ENCODE results near the gene BCAR1.
"Not testable (repeated sequence)": the region's sequence is repeated elsewhere in the genome, so short reads cannot be mapped to it uniquely, and the experiment has no call there.

BCAR1 gene

DNA sequence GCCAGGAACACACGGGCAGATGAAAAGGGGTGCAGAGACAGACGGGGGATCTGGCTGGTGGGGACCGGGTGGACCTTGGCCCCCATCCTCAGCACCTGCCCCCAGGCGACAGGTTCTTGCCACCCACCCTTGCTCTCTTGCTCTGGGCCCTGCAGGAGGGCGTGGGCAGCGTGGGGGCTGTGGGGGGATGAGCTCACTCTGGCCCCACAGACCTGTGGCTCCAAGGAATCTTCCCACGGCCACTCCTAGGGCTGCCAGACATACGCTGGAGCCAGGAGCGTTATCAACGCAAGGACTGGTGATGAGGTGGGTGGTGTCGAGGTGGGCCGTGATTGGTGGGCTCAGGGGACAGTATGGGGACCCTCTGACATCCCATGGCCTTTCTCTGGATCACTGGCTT lies 26.3 kb downstream of the BCAR1 start:
- TF ChIP-seq CTCF (IDR thresholded peaks at IDR 0.05; ENCODE audit: low read depth, low read length, missing control alignments) = no peak
- no peak overlapping the region for H3K4me3 ChIP-seq (ENCODE audit: low read depth, low read length)
- in situ Hi-C loops (cut with HindIII; ENCODE audit: low sequenced_read_pairs) = loop anchor here (25.0 kb wide), 1 partner anchor 162 kb away; no protein-coding TSS in a partner anchor
- DNase-seq (ENCODE audit: low read depth) = no peak

- in situ Hi-C loops (cut with HindIII; ENCODE audit: low sequenced_read_pairs) = loop anchor here (25.0 kb wide), 1 partner anchor 163 kb away; no protein-coding TSS in a partner anchor
- TF ChIP-seq CTCF (IDR thresholded peaks at IDR 0.05; ENCODE audit: low read depth, low read length, missing control alignments) = no peak
- H3K4me3 ChIP-seq (ENCODE audit: low read depth, low read length) = no peak overlapping the region
- DNase-seq (ENCODE audit: low read depth) = no peak
These were observed 26.9 kb downstream of the BCAR1 start for GRCh38 chr16:75224306-75225082.

- in situ Hi-C loops (cut with HindIII; ENCODE audit: low sequenced_read_pairs); DNase-seq (ENCODE audit: low read depth): not testable (repeated sequence)
These were observed 28.3 kb downstream of the BCAR1 start for GRCh38 chr16:75223129-75223528.

DNA sequence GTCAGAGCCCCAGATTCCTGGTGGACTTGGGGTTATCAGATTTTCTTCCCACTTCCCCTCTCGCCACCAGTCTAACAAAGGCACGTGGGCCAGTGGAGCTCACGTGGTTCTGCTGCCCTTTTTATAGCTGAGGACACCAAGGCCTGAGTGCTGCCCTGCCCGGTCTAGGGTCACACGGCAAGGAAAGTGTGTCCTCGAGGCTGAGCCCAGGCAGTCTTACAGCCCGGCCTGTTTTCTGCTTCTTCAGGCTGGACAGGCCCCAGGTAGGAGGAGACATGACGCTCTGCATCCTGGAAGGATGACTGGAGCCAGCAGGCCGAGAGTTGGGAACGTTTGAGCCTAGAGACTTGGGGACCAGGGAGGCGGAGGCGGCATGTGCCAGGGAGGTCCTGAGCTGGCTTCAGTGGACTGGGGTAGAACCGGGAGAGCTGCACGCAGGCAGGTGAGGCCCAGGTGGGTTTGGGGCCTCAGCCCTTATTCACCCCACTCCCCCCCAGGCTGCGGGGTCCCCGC lies 29.1 kb downstream of the BCAR1 start:
- no peak for DNase-seq (ENCODE audit: low read depth)
- no peak for TF ChIP-seq CTCF (IDR thresholded peaks at IDR 0.05; ENCODE audit: low read depth, low read length, missing control alignments)
- H3K4me3 ChIP-seq (ENCODE audit: low read depth, low read length) = no peak overlapping the region
- in situ Hi-C loops (cut with HindIII; ENCODE audit: low sequenced_read_pairs) = no loop called here

More at GRCh38 chr16:75223129-75223528, 28.3 kb downstream of the BCAR1 start:
- not testable (repeated sequence) for H3K4me3 ChIP-seq (ENCODE audit: low read depth, low read length)

- in situ Hi-C loops (cut with HindIII; ENCODE audit: low sequenced_read_pairs) = no loop called here
- DNase-seq (ENCODE audit: low read depth) = no peak
- TF ChIP-seq CTCF (IDR thresholded peaks at IDR 0.05; ENCODE audit: low read depth, low read length, missing control alignments) = no peak
- H3K4me3 ChIP-seq (ENCODE audit: low read depth, low read length) = no peak overlapping the region
These were observed 31.6 kb downstream of the BCAR1 start for GRCh38 chr16:75219838-75220237.

- in situ Hi-C loops (cut with HindIII; ENCODE audit: low sequenced_read_pairs) = no loop called here
These were observed 32.3 kb downstream of the BCAR1 start for GRCh38 chr16:75219088-75219487.

More at GRCh38 chr16:75219088-75219487, 32.3 kb downstream of the BCAR1 start:
- no peak for TF ChIP-seq CTCF (IDR thresholded peaks at IDR 0.05; ENCODE audit: low read depth, low read length, missing control alignments)
- no peak overlapping the region for H3K4me3 ChIP-seq (ENCODE audit: low read depth, low read length)
- DNase-seq (ENCODE audit: low read depth) = no peak
